Tibial artery (tissue), 4 donors: ENCODE measurements around the gene HS6ST1.

Source experiments
- DNase-seq, 2 donors: peaks; one replicate each; pipeline ENCODE4 v3.0.0-alpha.2; 2019
- H3K27ac ChIP-seq, 2 donors: fragments of 200-600 bp; sonication (generic) in 1 of 2; 1 replicate in 1 of 2; 2 replicates in 1 of 2; pipeline ENCODE4 v1.5.1; 2018 to 2019; ENCODE audit warnings: mild to moderate bottlenecking in 1 of 2
- H3K27me3 ChIP-seq, 2 donors: fragments of 200-600 bp; sonication (generic) in 1 of 2; one replicate each; pipeline versions ENCODE4 v1.5.1 to v1.6.0; 2016 to 2019
- H3K36me3 ChIP-seq, 3 donors: fragments of 200-600 bp; sonication (generic) in 2 of 3; one replicate each; pipeline ENCODE4 v1.5.1; 2016 to 2019; ENCODE audit warnings: mild to moderate bottlenecking in 2 of 3
- H3K4me1 ChIP-seq, 4 donors: fragments of 200-600 bp; sonication (generic) in 2 of 4; 1 replicate in 3 of 4; 2 replicates in 1 of 4; pipeline ENCODE4 v1.5.1; 2016 to 2019
- H3K4me3 ChIP-seq, 2 donors: fragments of 200-600 bp; sonication (generic) in 1 of 2; 1 replicate in 1 of 2; 2 replicates in 1 of 2; pipeline ENCODE4 v1.5.1; 2018 to 2019; ENCODE audit warnings: mild to moderate bottlenecking in 2 of 2
- H3K9me3 ChIP-seq, 3 donors: fragments of 200-600 bp; sonication (generic) in 1 of 3; one replicate each; pipeline ENCODE4 v1.5.1; 2016 to 2019
- intact Hi-C: fragments of 100-400 bp; cut with DNase I; formaldehyde crosslinking; loops from one replicate; pipeline ENCODE4 v1.15.0; 2023; ENCODE audit warnings: low total_unique reads
- TF ChIP-seq, protein P1 (sequence below), 2 experiments: fragments of 200-600 bp in 1 of 2; fragments of 450-650 bp in 1 of 2; IDR thresholded peaks; one replicate each; pipeline ENCODE4 v1.5.1; 2017 to 2019; ENCODE audit warnings: antibody characterized with exemption in 2 of 2, mild to moderate bottlenecking in 1 of 2, moderate library complexity in 1 of 2

Gene HS6ST1

DNA sequence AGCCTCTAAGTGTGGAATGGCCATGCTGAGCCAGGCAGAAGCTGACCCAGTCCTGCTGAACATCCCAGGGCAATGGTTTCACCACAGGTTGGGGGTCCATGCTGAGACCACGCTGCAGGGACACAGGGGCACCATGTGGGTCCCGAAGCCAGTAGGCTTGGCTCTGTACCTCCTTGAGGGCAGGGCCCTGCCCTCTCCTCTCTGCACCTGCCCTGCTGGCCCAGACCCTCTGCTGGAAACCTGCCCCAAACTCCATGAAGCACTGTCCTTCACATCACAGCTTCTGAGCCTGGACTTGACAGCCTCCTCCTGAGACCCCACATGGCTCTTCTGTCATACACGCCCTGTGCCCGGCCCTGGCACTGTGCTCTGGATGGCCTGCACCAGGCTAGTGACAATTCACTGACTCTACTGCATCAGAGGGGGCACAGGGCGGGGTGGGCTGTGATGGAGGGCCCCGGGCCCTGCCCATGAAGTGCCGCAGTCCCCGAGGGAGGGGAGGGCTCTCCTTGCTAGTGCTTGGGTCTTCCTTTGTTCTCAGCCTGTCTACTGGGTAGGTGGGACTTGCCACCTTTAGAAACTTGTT lies 24.7 kb downstream of the HS6ST1 start:
- no peak overlapping the region for H3K27ac ChIP-seq

DNA sequence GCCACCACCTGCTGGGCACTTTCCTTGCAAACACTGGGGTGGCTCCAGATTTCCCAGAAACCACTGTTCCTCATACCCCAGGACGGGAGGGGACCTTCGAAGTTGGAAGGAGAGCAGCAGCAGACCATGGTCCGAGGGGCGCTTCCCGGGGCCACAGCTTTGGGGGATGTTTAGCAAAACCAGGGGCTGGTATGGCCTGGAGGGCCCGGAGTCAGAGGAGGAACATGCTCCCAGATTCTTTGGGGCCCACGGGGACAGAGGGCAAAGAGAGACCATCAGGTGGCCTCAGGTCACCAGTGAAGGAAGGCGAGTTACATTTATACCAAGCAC lies 25.3 kb downstream of the HS6ST1 start:
- Histone ChIP-seq H3K4me3 (no peak overlapping the region), H3K27me3 (no peaks in the 10 kb centered on the region), H3K27ac (no peak overlapping the region), H3K4me1 (peaks cover 0 to 14% (median 0%) of the 10 kb centered on the region in 4 donors), H3K36me3 (peaks cover 0 to 4% (median 0%) of the 10 kb centered on the region in 3 donors), H3K9me3 (no peaks in the 10 kb centered on the region)
- TF ChIP-seq, protein P1, sequence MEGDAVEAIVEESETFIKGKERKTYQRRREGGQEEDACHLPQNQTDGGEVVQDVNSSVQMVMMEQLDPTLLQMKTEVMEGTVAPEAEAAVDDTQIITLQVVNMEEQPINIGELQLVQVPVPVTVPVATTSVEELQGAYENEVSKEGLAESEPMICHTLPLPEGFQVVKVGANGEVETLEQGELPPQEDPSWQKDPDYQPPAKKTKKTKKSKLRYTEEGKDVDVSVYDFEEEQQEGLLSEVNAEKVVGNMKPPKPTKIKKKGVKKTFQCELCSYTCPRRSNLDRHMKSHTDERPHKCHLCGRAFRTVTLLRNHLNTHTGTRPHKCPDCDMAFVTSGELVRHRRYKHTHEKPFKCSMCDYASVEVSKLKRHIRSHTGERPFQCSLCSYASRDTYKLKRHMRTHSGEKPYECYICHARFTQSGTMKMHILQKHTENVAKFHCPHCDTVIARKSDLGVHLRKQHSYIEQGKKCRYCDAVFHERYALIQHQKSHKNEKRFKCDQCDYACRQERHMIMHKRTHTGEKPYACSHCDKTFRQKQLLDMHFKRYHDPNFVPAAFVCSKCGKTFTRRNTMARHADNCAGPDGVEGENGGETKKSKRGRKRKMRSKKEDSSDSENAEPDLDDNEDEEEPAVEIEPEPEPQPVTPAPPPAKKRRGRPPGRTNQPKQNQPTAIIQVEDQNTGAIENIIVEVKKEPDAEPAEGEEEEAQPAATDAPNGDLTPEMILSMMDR (IDR thresholded peaks at IDR 0.05): no peak
- no peak for DNase-seq
- intact Hi-C loops: no loop called here

More for the DNA sequence above, 24.7 kb downstream of the HS6ST1 start:
- Histone ChIP-seq H3K4me3 (no peak overlapping the region), H3K36me3 (no peaks in the 10 kb centered on the region), H3K27me3 (no peaks in the 10 kb centered on the region), H3K4me1 (peaks cover 0 to 14% (median 0%) of the 10 kb centered on the region in 4 donors), H3K9me3 (no peaks in the 10 kb centered on the region)
- no peak for DNase-seq
- TF ChIP-seq, protein P1 (IDR thresholded peaks at IDR 0.05): no peak
- intact Hi-C loops: no loop called here

DNA sequence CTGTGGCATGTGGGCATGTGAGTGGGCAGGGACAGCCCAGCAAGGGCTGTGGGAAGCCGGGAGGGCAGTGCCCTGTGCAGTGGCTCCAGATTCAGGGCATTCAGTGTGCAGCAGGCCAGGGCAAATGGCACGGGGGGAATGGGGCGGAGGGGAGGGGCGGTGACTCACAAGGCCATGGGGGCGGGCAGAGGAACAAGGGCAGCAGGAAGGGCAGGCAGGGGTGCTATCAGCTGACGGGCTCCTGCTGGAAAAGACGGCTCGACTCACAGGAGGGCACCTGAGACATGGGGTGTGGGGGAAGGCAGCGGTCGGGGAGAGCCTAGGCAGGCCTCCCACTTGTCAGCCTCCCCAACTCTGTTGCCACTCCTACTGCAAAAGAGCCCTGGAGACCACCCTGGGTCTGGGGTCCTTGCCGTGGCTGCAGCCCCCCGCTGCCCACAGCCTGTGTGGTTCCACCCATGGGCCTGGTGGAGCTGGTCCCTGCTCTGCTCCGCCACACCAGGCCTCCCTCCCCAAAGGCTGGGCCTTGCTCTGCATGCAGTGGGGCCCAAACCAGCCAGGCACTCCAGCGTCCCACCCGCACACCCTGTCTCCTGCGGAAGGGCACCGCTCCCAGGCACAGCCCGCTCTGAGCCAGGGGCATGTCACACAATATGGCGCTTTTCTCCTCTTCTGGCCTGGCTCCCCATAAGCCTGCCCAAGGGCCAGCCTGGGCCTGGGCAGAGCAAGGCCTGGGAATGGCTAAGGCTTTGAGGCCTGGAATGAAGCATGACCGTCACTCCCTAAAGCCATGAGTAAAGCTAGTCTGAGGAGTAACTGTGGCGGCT lies 25.9 kb downstream of the HS6ST1 start:
- no peak for DNase-seq
- Histone ChIP-seq H3K4me1 (peaks cover 0 to 14% (median 0%) of the 10 kb centered on the region in 4 donors), H3K27ac (no peak overlapping the region), H3K36me3 (peaks cover 0 to 9% (median 0%) of the 10 kb centered on the region in 3 donors), H3K4me3 (no peak overlapping the region), H3K27me3 (no peaks in the 10 kb centered on the region), H3K9me3 (no peaks in the 10 kb centered on the region)
- TF ChIP-seq, protein P1 (IDR thresholded peaks at IDR 0.05): no peak
- intact Hi-C loops: no loop called here

DNA sequence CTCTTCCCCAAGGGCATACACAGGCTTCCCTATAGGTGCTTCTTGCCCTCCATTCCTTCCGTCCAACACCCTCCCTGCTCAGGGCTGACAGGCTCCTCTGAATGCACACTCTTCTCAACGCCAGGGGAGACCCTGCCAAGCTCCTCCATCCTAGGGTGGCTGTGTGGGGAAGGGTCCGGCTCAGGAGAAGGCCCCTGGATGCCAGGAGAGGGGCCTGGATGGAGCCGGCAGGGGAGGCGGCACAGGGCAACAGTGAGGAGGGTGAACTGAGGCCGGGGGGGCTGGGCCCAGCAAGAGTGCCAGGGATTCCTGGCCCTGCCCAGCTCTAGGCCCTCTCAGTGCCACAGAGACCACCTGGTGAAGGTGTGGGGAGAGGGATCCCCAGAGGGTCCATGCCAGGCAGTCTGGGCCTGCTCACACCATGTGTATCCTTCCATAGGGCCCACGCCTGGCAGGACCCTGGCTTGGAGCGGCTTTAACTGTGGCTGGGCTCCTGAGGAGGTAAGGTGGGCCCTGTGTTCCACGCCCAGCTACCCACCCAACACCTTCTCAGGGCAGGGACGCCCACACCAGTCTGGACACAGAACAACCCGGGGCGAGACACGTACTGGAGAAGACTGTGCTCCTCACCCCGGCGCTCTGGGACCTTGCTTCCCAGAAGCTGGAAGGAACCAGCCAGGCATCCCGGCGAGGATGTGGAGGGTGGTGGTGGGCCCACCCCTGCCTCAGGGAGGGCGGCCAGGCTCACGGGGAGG lies 26.6 kb downstream of the HS6ST1 start:
- TF ChIP-seq, protein P1 (IDR thresholded peaks at IDR 0.05): no peak
- no peak for DNase-seq
- intact Hi-C loops: no loop called here

DNA sequence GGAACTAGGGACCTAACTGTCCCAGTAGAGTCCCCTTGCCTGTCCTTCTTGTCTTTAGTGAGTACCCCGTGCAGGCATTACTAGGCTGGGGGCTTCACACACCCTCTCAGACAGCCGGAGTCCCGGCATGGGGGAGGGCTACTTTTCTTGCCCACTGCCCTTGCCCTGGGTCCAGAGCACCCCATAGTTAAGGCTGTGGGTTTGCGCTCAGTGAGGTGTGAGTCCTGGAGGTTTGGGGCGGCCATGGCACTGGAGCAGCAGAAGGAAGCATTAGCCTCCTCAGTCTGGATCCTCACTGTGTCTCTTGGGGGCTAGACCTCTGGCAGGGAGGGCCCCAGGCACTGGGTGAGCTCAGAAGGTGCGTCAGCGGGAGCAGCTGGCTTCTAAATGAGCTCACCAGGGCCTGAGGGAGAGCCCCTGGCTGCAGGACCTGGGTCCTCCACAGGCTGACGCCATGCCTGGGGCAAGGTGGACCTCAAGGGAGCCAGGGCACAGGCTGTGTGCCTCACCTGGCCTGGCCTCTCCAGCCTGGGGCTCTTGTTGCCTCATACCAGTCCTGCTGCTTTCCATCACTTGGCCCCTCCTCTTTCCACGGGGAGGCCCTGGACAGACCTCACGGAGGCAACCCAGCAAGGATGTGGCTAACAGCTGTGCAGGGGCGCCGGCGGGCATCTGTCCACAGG lies 27.4 kb downstream of the HS6ST1 start:
- Histone ChIP-seq H3K4me3 (no peak overlapping the region), H3K27ac (no peak overlapping the region), H3K27me3 (no peaks in the 10 kb centered on the region), H3K9me3 (no peaks in the 10 kb centered on the region), H3K36me3 (peaks cover 0 to 15% (median 0%) of the 10 kb centered on the region in 3 donors), H3K4me1 (peaks cover 0 to 14% (median 0%) of the 10 kb centered on the region in 4 donors)
- TF ChIP-seq, protein P1 (IDR thresholded peaks at IDR 0.05): no peak
- DNase-seq: no peak
- intact Hi-C loops: no loop called here

More for the DNA sequence above, 26.6 kb downstream of the HS6ST1 start:
- Histone ChIP-seq H3K36me3 (peaks cover 0 to 15% (median 0%) of the 10 kb centered on the region in 3 donors), H3K4me3 (no peak overlapping the region), H3K4me1 (peaks cover 0 to 14% (median 0%) of the 10 kb centered on the region in 4 donors), H3K27ac (no peak overlapping the region), H3K9me3 (no peaks in the 10 kb centered on the region), H3K27me3 (no peaks in the 10 kb centered on the region)
